ENCODE data around the gene RNF26.

DNA sequence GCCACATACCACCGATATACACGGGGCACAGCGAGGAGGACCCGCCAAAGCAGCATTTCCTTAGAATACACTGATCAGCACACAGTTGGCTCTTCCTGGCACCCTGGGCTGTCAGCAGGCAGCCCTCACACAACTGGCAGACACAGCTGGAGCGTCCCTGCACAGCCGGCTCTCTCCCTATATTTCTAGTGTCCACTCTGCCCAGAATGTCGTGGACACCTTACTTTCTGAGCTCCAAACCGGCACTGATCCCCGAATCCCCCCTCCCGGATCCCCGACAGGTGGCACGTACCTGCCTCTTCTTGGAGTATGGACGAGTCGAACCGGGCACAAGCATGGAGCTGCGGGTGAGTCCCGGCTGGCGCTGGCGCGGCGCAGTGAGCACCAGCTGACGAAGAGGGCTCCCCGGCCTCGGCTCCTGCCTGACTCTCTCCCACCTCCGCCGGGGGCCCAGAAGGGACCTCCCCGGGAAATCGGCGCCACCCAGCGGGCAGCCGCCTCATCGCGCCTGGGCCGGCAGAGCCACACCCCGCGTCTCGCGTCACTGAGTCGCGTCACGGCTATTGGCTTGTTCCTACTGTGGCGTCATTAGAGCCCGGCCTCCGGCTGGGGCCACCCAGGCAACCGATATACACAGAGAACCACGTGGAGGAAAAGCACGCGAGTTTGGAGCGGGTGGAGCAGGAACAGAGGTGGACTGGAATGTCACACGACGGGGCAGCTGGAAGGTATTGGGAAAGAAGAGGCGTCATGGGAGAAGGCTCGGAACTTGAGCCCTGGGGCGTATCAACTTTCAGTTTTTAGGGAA lies 47.1 kb downstream of the RNF26 start, which contains the start of gene USP2:
- TF ChIP-seq, protein P1, sequence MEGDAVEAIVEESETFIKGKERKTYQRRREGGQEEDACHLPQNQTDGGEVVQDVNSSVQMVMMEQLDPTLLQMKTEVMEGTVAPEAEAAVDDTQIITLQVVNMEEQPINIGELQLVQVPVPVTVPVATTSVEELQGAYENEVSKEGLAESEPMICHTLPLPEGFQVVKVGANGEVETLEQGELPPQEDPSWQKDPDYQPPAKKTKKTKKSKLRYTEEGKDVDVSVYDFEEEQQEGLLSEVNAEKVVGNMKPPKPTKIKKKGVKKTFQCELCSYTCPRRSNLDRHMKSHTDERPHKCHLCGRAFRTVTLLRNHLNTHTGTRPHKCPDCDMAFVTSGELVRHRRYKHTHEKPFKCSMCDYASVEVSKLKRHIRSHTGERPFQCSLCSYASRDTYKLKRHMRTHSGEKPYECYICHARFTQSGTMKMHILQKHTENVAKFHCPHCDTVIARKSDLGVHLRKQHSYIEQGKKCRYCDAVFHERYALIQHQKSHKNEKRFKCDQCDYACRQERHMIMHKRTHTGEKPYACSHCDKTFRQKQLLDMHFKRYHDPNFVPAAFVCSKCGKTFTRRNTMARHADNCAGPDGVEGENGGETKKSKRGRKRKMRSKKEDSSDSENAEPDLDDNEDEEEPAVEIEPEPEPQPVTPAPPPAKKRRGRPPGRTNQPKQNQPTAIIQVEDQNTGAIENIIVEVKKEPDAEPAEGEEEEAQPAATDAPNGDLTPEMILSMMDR (IDR thresholded peaks at IDR 0.05) = peak; percentile 99
- TF ChIP-seq SIN3A (IDR thresholded peaks at IDR 0.05; ENCODE audit: borderline replicate concordance, insufficient read depth, low read depth, low read length) (peak; percentile 100), TCF7L2 (IDR thresholded peaks at IDR 0.05; ENCODE audit: low read depth, low read length) (0 out of 2 replicates have a peak, but pooled peaks have one; percentile 13)

Data from Panc1 (cell line).